Measurements from ENCODE around the gene PCDH9. TPM values are rescaled to one million over a fixed set of nuclear protein-coding genes. Genes with fewer than 3 reads are reported as not detected.

PCDH9 gene
- total RNA-seq, 1 experiment from 2014 or later: 0.12 TPM

- peak; percentile 40 for DNase-seq (ENCODE audit: low read depth)
Observed at GRCh38 chr13:67224148-67224846, 5.8 kb downstream of the PCDH9 start.

- DNase-seq (ENCODE audit: low read depth): no peak
Observed at GRCh38 chr13:67223742-67224141, 6.4 kb downstream of the PCDH9 start.

- no peak for DNase-seq (ENCODE audit: low read depth)
Observed at GRCh38 chr13:67223024-67223423, 7.1 kb downstream of the PCDH9 start.

- DNase-seq (ENCODE audit: low read depth): no peak
Observed at GRCh38 chr13:67221630-67222226, 8.4 kb downstream of the PCDH9 start.

GRCh38 chr13:67219113-67219512, 11.0 kb downstream of the PCDH9 start:
- DNase-seq (ENCODE audit: low read depth): no peak

GRCh38 chr13:67217880-67218279, 12.3 kb downstream of the PCDH9 start:
- no peak for DNase-seq (ENCODE audit: low read depth)

GRCh38 chr13:67216864-67217263, 13.3 kb downstream of the PCDH9 start:
- DNase-seq (ENCODE audit: low read depth): no peak

- no peak for DNase-seq (ENCODE audit: low read depth)
Observed at GRCh38 chr13:67210208-67210607, 19.9 kb downstream of the PCDH9 start.

GRCh38 chr13:67208552-67208951, 21.6 kb downstream of the PCDH9 start:
- no peak for DNase-seq (ENCODE audit: low read depth)

GRCh38 chr13:67204764-67205163, 25.4 kb downstream of the PCDH9 start:
- no peak for DNase-seq (ENCODE audit: low read depth)

GRCh38 chr13:67200605-67201004, 29.5 kb downstream of the PCDH9 start:
- no peak for DNase-seq (ENCODE audit: low read depth)

- DNase-seq (ENCODE audit: low read depth): no peak
Observed at GRCh38 chr13:67200183-67200582, 30.0 kb downstream of the PCDH9 start.

- DNase-seq (ENCODE audit: low read depth): no peak
Observed at GRCh38 chr13:67197704-67198103, 32.4 kb downstream of the PCDH9 start.

GRCh38 chr13:67193979-67194378, 36.2 kb downstream of the PCDH9 start:
- no peak for DNase-seq (ENCODE audit: low read depth)

GRCh38 chr13:67192751-67193150, 37.4 kb downstream of the PCDH9 start:
- no peak for DNase-seq (ENCODE audit: low read depth)

- no peak for DNase-seq (ENCODE audit: low read depth)
Observed at GRCh38 chr13:67186995-67187569, 43.1 kb downstream of the PCDH9 start.

GRCh38 chr13:67184247-67184646, 45.9 kb downstream of the PCDH9 start:
- no peak for DNase-seq (ENCODE audit: low read depth)

- no peak for DNase-seq (ENCODE audit: low read depth)
Observed at GRCh38 chr13:67183151-67183550, 47.0 kb downstream of the PCDH9 start.

- no peak for DNase-seq (ENCODE audit: low read depth)
Observed at GRCh38 chr13:67175836-67176459, 54.2 kb downstream of the PCDH9 start.

- no peak for DNase-seq (ENCODE audit: low read depth)
Observed at GRCh38 chr13:67168384-67168783, 61.8 kb downstream of the PCDH9 start.

GRCh38 chr13:67167420-67167819, 62.7 kb downstream of the PCDH9 start:
- no peak for DNase-seq (ENCODE audit: low read depth)

- DNase-seq (ENCODE audit: low read depth): no peak
Observed at GRCh38 chr13:67161176-67161575, 69.0 kb downstream of the PCDH9 start.

- DNase-seq (ENCODE audit: low read depth): no peak
Observed at GRCh38 chr13:67158903-67159302, 71.2 kb downstream of the PCDH9 start.
